ENCODE results near the gene HHATL. TPM values are rescaled to one million over a fixed set of nuclear protein-coding genes. Genes with fewer than 3 reads are reported as not detected.

Gene HHATL
- total RNA-seq, 4 donors from 2014 or later, result 3.5 TPM; not detected in 3

DNA sequence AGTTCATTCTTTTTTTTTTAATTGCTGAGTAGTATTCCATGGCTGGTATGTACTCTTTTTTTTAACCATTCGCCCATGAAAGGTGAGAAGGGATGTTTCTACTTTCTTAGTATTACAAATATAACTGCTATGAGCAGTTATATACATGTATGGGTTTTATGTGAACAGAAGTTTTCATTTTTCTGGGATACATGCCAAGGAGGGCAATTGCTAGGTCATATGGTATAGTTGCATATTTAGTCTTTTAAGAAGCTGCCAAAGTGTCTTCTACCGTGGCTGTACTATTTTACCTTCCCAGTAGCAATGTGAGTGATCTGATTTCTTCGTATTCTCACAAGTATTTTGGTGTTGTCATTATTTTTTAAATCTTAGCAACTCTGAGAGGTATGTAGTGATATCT is 28.5 kb downstream of the HHATL start:
- 46 to 48% methylated on average over 3 of the region's 3 CpGs for WGBS, 2 donors
- TF ChIP-seq, protein P1, sequence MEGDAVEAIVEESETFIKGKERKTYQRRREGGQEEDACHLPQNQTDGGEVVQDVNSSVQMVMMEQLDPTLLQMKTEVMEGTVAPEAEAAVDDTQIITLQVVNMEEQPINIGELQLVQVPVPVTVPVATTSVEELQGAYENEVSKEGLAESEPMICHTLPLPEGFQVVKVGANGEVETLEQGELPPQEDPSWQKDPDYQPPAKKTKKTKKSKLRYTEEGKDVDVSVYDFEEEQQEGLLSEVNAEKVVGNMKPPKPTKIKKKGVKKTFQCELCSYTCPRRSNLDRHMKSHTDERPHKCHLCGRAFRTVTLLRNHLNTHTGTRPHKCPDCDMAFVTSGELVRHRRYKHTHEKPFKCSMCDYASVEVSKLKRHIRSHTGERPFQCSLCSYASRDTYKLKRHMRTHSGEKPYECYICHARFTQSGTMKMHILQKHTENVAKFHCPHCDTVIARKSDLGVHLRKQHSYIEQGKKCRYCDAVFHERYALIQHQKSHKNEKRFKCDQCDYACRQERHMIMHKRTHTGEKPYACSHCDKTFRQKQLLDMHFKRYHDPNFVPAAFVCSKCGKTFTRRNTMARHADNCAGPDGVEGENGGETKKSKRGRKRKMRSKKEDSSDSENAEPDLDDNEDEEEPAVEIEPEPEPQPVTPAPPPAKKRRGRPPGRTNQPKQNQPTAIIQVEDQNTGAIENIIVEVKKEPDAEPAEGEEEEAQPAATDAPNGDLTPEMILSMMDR (IDR thresholded peaks at IDR 0.05), result no peak
- no peak for TF ChIP-seq EP300 (IDR thresholded peaks at IDR 0.05)
- no peak for TF ChIP-seq POLR2A (IDR thresholded peaks at IDR 0.05)
- Histone ChIP-seq H3K36me3 (no peaks in the 10 kb centered on the region), H3K4me1 (no peaks in the 10 kb centered on the region), H3K27ac (no peak overlapping the region), H3K4me3 (no peak overlapping the region), H3K9me3 (peaks cover 0 to 26% (median 0%) of the 10 kb centered on the region in 4 donors), H3K27me3 (no peaks in the 10 kb centered on the region)
- no peak for DNase-seq (ENCODE audit: low spot score in 2 of 2)

DNA sequence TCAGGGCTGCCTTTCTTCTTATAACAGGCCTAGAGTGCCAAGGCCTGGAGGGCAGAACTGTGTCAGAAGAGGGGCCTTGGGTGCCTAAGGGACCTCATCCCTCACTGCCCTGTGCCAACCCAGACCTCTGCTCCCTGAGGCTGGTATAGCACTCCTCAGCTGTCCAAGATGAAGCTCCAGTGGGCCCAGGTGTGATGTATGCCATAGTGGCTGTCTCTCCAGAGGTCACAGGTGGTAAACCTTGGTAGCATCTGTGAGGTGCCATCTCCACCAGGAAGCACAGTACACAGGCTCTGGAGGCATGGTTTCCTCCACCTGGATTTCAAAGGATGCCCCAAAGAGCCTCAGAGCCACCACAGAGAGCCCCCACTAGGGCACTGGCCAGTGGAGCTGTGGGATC is 29.5 kb downstream of the HHATL start:
- Histone ChIP-seq H3K27me3 (no peaks in the 10 kb centered on the region), H3K4me3 (no peak overlapping the region), H3K36me3 (no peaks in the 10 kb centered on the region), H3K4me1 (peaks cover 0 to 3% (median 2%) of the 10 kb centered on the region in 4 donors), H3K9me3 (peaks cover 0 to 22% (median 0%) of the 10 kb centered on the region in 4 donors), H3K27ac (no peak overlapping the region)
- TF ChIP-seq POLR2A (IDR thresholded peaks at IDR 0.05) (no peak), EP300 (IDR thresholded peaks at IDR 0.05) (no peak)
- TF ChIP-seq, protein P1 (IDR thresholded peaks at IDR 0.05), result no peak
- DNase-seq (ENCODE audit: low spot score in 2 of 2), result no peak

DNA sequence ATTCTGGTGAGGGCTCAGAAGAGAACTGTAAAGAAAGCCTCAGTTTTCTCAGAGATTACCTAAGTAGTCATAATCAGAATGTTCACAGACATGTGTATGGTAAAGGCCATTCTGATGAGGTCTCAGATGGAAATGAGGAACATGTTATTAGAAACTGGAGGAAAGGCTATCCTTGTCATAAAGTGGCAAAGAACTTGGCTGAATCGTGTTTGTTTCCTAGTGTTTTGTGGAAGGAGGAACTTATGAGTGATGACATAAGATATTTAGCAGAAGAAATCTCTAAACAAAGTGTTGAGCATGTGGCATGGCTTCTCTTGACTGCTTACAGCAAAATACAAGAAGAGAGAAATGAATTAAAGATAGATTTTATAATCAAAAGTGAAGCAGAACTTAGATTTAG is 30.1 kb downstream of the HHATL start:
- H3K27ac ChIP-seq, result no peak overlapping the region
- TF ChIP-seq EP300 (IDR thresholded peaks at IDR 0.05) (no peak), POLR2A (IDR thresholded peaks at IDR 0.05) (no peak)
- TF ChIP-seq, protein P1 (IDR thresholded peaks at IDR 0.05), result no peak
- DNase-seq (ENCODE audit: low spot score in 2 of 2), result no peak
- no peaks in the 10 kb centered on the region for H3K27me3 ChIP-seq
- no peaks in the 10 kb centered on the region for H3K36me3 ChIP-seq
- peaks cover 0 to 8% (median 7%) of the 10 kb centered on the region in 4 donors for H3K4me1 ChIP-seq
- H3K4me3 ChIP-seq, result no peak overlapping the region
- H3K9me3 ChIP-seq, result peaks cover 0 to 16% (median 0%) of the 10 kb centered on the region in 4 donors
- WGBS, 2 donors, result 45 to 52% methylated on average over 1 of the region's 1 CpG

DNA sequence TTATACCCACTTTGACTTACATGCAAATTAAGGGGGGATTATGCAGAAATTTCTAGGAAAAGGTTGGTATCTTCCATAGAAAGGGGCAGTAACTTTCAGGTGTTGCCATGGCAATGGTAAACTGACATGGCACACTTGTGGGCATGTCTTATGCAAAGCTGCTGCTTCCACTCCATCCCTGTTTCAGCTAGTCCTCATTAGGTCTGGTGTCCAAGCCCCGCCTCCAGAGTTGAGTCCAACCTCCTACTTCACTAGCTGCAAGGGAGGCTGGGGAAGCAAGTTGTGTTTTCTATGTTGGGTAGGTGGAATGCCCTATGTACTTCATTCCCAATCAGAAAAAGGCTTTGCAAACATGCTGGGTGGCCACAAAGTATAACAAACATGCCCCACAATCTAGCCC is 31.9 kb downstream of the HHATL start:
- Histone ChIP-seq H3K9me3 (peaks cover 0 to 2% (median 0%) of the 10 kb centered on the region in 4 donors), H3K4me3 (no peak overlapping the region), H3K36me3 (no peaks in the 10 kb centered on the region), H3K27me3 (no peaks in the 10 kb centered on the region), H3K27ac (no peak overlapping the region), H3K4me1 (peaks cover 0 to 25% (median 15%) of the 10 kb centered on the region in 4 donors)
- WGBS, 2 donors, result 89 to 100% methylated on average over 1 of the region's 1 CpG
- DNase-seq (ENCODE audit: low spot score in 2 of 2), result no peak
- no peak for TF ChIP-seq POLR2A (IDR thresholded peaks at IDR 0.05)
- TF ChIP-seq EP300 (IDR thresholded peaks at IDR 0.05), result no peak
- TF ChIP-seq, protein P1 (IDR thresholded peaks at IDR 0.05), result no peak

DNA sequence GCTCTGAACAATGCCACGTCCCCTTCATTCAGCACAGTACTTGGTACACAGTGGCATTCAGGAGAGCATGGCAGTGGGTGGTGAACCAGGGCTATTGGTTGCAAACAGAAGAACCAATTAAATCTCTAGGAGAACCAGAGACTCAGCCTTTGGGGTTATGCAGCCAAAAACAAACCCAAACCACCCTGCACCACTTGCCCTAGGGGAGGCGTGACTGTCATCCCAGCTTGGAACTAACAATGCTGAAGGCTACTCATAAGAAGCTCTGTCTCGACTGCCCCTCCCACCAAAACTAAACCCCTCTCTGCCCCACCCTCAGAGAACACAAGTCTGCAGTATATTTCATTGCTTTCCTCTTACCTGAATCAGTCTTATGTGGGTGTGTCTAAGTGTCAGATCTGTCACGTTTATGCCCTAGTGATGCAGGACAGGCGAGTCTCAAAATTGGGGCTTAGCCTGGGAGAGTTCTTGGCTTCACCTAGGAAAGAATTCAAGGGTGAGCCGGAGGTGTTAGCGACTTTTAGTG is 32.5 kb downstream of the HHATL start:
- no peak for DNase-seq (ENCODE audit: low spot score in 2 of 2)
- H3K27me3 ChIP-seq, result no peaks in the 10 kb centered on the region
- H3K4me1 ChIP-seq, result peaks cover 0 to 25% (median 15%) of the 10 kb centered on the region in 4 donors
- H3K36me3 ChIP-seq, result no peaks in the 10 kb centered on the region
- no peak overlapping the region for H3K27ac ChIP-seq
- H3K9me3 ChIP-seq, result no peaks in the 10 kb centered on the region
- WGBS, 2 donors, result 82% methylated on average over 7 of the region's 7 CpGs
- H3K4me3 ChIP-seq, result no peak overlapping the region
- TF ChIP-seq POLR2A (IDR thresholded peaks at IDR 0.05) (no peak), EP300 (IDR thresholded peaks at IDR 0.05) (no peak)
- TF ChIP-seq, protein P1 (IDR thresholded peaks at IDR 0.05), result no peak

Measured in tibial nerve (tissue), 4 donors.